Measurements from ENCODE around the gene LPP.
"Not testable (repeated sequence)": the region's sequence is repeated elsewhere in the genome, so short reads cannot be mapped to it uniquely, and the experiment has no call there.

- not testable (repeated sequence) for TF ChIP-seq CTCF (IDR thresholded peaks at IDR 0.05); SREBF2 (IDR thresholded peaks at IDR 0.05); CBX2 (IDR thresholded peaks at IDR 0.05; ENCODE audit: borderline replicate concordance, low read depth); ZNF302 (CRISPR knock-in tag; IDR thresholded peaks at IDR 0.05); REST (IDR thresholded peaks at IDR 0.05); HMGXB4 (CRISPR knock-in tag; IDR thresholded peaks at IDR 0.05; ENCODE audit: borderline replicate concordance); POLR2A (IDR thresholded peaks at IDR 0.05; ENCODE audit: low read length); MYC (IDR thresholded peaks at IDR 0.05; ENCODE audit: borderline replicate concordance, low read length)
These were observed 459.8 kb downstream of the LPP start for GRCh38 chr3:188613721-188614120.
